Activated T-helper 1 cell treated with anti-CD3 and anti-CD28 coated beads, Interleukin-12 subunit alpha, Interleukin-12 subunit beta, Interleukin-2, Interleukin-4 antibody, amounts not matched to agents 30 ng/mL and 10 ng/mL and 1 ng/mL, durations not matched to agents 14 hours and 24 hours and 36 hours (primary cell): ENCODE results near the gene RTL1. TPM values are rescaled to one million over a fixed set of nuclear protein-coding genes. Genes with fewer than 3 reads are reported as not detected.

Experiments
- DNase-seq: peaks from one replicate; pipeline ENCODE4 v3.0.0; 2021; ENCODE audit warnings: low spot score
- H3K27ac Mint-ChIP-seq: one replicate; pipeline ENCODE4 v1.8.0; 2021; ENCODE audit warnings: mild to moderate bottlenecking, mixed read lengths
- H3K27me3 Mint-ChIP-seq: one replicate; pipeline ENCODE4 v1.8.0; 2022; ENCODE audit warnings: mild to moderate bottlenecking, moderate library complexity, mixed read lengths; ENCODE audit not compliant: insufficient read depth
- H3K36me3 Mint-ChIP-seq: one replicate; pipeline ENCODE4 v1.8.0; 2021; ENCODE audit warnings: low read depth, mixed read lengths
- H3K4me1 Mint-ChIP-seq: one replicate; pipeline ENCODE4 v1.8.0; 2021; ENCODE audit warnings: low read depth, mixed read lengths
- H3K4me3 Mint-ChIP-seq: one replicate; pipeline ENCODE4 v1.8.0; 2021; ENCODE audit warnings: mild to moderate bottlenecking, moderate library complexity, mixed read lengths
- H3K9me3 Mint-ChIP-seq: one replicate; pipeline ENCODE4 v1.8.0; 2021; ENCODE audit warnings: mixed read lengths
- intact Hi-C: fragments of 100-400 bp; cut with micrococcal nuclease; formaldehyde crosslinking; loops from one replicate; pipeline ENCODE4 v1.15.1; 2024
- total RNA-seq: library from RNA; stranded (reverse); gene quantifications from 2 replicates; pipeline ENCODE4 v1.2.3, GENCODE V29; 2022

RTL1 gene
- total RNA-seq, 1 donor from 2014 or later = not detected

- no peak for DNase-seq
- H3K27me3 Mint-ChIP-seq = peaks cover 12% of the 10 kb centered on the region
- H3K4me3 Mint-ChIP-seq = no peak overlapping the region
- intact Hi-C loops = no loop called here
- H3K4me1 Mint-ChIP-seq = no peaks in the 10 kb centered on the region
- peaks cover 2% of the 10 kb centered on the region for H3K36me3 Mint-ChIP-seq
- H3K27ac Mint-ChIP-seq = no peak overlapping the region
- peaks cover 8% of the 10 kb centered on the region for H3K9me3 Mint-ChIP-seq
These were observed 72.8 kb downstream of the RTL1 start for GRCh38 chr14:100830681-100831080.

Other genes with a start within 250 kb of the RTL1 start
- gene DLK1, start 176.8 kb downstream of the RTL1 start, total RNA-seq = not detected in 2 replicates
- not detected in 2 replicates for gene MEG3, start 77.6 kb downstream of the RTL1 start, total RNA-seq